TTC549 (cell line): ENCODE results near the gene AKAP13.

Source experiments
- FAIRE-seq: peaks from 2 replicates; lab custom pipeline; 2012; peaks lifted over from hg19 to GRCh38; lab: Jason Lieb, UNC

The AKAP13 gene

DNA sequence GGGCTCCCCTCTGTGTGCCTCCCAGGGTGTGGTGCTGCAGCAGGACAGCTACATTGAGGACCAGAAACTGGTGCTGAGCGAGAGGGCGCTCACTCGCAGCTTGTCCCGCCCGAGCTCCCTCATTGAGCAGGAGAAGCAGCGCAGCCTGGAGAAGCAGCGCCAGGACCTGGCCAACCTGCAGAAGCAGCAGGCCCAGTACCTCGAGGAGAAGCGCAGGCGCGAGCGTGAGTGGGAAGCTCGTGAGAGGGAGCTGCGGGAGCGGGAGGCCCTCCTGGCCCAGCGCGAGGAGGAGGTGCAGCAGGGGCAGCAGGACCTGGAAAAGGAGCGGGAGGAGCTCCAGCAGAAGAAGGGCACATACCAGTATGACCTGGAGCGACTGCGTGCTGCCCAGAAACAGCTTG is 360.6 kb downstream of the AKAP13 start:
- FAIRE-seq: no peak

DNA sequence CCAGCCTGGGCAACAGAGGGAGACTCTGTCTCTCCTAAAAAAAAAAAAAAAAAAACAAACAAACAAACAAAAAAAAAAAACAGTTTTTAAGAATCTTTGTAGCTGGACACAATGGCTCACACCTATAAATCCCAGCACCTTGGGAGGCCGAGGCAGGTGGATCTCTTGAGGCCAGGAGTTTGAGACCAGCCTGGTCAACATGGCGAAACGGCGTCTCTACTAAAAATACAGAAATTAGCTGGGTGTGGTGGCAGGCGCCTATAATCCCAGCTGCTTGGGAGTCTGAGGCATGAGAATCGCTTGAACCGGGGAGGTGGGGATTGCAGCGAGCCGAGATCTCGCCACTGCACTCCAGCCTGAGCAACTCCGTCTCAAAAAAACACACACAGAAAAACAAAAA is 361.3 kb downstream of the AKAP13 start:
- no peak for FAIRE-seq

DNA sequence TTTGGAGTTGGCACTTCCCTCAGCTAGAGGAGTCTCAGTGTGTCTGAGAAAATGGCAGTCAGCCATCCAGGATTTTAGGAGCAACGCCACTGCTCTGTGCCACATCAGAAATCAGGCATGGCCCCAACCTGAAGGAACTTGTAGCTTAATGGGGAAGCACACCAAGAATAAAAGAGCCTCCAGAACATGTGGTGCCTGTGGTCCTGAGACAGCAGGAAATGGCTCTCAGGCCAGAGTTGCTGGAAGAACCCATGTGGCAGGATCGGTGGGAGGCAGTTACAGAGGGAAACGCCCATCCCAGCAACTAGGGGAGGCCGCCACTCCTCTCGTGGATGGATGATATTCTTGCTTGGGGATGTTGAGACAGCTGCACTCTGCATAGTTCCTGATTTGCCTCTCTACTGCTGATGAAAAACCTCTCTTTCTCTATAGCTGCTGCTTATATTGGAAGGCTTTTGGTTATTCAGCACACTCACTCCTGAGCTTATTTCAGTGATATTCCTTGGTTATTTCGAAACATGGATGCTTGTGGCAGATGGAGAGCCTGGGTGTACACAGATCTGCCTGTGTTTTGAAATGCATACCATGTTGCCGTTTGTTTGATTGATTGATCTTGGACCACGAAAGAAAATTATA is 361.9 kb downstream of the AKAP13 start:
- FAIRE-seq: no peak

DNA sequence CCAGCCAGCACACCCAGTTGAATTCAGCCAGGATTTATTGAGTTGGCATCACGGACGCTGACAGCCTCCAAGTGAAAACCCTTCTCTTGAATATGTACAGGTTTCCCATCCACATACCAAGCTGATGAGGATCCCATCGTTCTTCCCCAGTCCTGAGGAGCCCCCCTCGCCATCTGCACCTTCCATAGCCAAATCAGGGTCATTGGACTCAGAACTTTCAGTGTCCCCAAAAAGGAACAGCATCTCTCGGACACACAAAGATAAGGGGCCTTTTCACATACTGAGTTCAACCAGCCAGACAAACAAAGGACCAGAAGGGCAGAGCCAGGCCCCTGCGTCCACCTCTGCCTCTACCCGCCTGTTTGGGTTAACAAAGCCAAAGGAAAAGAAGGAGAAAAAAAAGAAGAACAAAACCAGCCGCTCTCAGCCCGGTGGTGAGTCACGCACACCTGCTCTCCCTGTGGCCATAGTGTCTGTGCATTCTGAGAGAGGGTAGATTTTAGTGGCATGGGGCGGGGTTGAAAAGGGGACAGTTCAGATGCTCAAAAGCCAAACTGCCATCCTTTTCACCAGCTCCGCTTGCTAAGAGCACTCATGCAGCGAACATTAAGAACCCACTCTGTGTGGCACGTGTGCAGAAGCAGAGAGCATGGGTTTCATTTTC is 363.1 kb downstream of the AKAP13 start:
- FAIRE-seq: no peak

DNA sequence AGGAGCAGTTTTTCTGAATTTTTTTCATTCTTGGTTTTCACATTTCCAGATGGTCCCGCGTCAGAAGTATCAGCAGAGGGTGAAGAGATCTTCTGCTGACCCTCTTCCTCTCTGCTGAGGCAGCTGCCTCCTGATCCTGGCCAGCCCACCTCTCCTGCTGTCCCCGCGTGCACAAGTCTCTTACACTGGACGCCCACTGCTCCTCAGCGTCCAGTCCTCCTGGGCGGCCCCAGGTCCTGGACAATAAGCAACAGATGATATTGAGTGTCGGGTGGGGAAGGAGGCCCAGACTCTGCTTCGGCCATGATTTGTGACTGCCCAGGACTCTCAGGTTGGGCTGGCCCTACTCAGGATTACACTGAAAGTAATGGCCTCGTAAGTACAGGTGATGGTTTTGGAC is 364.2 kb downstream of the AKAP13 start:
- FAIRE-seq: no peak

DNA sequence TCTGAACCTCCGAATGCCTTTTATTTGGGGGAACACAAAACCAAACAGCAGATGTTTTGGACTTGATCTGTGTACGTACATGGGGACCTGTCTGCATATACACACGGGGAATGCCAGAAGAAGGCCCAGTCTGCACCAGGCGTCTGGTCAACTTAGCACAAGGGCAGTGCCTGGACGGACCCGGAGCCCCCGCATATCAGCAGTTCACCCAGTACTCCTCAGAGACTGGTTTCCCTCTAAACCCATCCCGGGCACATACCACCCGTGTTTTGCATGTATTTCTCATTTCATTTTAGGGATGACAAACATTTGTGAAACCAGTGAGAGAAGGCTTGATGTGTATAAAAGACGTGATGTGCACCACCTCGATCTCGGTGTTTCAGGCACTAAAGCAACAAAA is 364.6 kb downstream of the AKAP13 start:
- FAIRE-seq: no peak

DNA sequence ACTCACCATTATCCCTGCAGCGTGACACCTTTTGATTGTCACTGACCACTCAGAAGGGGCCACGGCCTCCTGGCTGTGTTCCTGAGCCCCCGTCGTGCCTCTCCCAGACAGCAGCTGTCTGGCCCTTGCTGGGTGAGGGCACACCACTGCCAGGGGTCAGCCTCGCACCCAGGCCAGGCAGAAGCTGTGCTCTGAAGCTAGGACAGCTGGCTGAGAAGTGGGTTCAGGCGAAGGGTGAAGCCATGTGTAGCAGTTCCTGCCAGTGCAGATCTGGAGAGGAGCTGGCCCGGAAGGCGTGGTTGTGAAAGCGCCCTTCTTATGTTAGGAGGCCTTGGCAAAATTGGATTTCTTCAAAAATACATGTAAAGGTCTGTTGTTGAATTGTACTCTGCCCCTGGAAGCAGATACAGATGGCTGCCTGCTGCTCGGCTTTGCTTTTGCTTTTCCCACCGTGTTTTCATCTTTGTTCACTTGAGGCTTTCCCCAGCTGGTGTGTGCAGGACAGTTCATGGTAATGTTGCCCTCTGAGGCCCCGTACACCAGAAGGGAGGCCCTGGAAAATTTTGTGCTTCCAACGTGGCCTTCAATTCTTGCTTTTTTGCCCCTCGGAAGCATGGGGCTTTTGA is 365.2 kb downstream of the AKAP13 start:
- no peak for FAIRE-seq

DNA sequence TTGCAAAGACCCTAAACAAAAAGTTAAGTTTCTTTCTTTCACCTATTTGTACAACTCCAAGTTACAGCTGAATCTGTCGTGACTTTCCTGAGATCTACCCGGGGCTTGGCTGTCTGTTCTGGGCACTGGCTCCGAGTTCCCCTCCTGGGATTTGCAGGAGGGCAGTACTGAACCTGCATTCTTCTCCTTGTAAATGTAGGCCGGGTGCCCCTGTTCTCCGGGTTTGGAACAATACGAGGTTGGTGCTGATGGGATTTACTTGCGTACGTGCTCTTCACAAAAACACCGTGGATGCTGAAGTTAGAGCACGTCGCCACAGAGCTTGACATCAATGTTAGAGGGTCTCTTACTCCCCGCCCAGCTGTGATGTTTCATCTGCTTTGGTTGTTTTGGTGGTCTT is 366.2 kb downstream of the AKAP13 start:
- no peak for FAIRE-seq

DNA sequence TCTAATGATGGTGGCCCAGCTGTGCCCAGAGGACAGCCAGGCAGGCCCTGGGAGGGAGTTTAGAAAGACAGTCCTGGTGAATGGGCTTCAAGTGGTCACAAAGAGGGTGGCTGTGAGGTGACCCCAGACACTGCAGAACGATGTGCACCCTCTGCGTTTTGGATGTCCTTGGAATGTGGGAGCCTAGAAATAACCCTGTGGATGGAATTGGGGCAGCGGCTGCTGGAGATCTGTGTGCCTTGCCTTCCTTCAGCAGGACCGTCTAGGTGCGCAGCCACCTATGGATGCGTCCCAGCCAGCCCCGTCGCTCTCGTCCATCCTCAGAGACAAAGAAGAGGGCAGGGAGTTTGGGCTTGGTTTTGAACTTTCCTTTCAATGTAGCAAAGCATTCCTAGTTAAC is 367.8 kb downstream of the AKAP13 start:
- FAIRE-seq: no peak

DNA sequence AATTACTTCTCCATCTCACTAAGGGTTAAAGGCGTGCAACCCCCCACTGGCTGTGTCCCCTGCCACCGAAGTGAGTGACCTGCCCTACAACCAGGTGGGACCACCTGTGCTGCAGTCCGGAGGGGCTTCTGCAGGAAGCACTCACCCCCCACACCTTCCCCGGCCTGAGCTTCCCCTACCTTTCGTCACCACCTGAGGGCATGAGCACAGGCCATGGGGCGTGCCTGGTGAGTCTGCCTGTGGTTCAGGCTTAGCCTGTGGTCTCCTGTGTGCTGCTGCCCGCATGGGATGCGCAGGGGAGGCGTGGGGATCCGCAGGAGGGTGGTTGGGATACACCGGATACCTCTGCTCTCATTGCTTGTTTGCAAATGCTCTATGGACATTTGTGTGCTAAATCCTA is 368.3 kb downstream of the AKAP13 start:
- FAIRE-seq: no peak

DNA sequence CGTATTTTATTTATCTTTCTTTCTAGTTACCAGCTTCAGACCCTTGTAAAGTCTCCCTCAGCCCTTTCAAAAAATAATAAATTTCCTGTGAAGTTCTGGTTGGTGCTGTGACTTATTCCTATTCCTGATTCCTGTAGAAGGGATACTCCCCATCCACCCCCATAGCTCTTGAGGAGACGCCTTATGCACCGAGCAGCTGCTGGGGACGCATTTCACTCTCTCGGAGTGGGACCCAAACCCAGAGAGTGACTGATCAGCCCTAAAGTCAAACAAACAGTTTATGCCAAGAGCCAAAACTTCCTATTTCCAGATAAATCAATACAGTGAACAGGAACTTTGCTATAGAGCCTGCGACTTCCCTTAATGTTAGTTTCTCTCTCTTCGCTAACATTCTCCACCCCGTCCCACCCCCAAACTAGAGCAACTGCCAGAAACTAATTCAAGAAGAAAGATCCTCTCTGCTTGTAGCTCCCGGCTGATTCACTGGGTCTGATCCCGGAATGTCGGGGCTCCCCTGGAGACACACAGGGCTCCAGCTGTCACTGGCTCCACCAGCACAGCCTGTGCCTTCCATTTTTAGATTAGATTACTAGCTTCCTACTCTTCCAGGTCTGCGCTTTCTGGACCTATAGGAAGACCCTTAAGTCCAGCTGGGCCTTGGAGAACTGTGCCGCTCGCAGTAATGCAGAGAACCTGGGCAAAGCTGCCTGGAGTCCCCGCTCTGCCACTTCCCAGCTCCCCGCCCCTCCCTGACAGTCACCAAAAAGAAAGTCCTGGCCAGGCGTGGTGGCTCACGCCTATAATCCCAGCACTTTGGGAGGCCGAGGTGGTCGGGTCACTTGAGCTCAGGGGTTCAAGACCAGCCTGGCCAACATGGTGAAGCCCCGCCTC is 369.1 kb downstream of the AKAP13 start:
- no peak for FAIRE-seq

DNA sequence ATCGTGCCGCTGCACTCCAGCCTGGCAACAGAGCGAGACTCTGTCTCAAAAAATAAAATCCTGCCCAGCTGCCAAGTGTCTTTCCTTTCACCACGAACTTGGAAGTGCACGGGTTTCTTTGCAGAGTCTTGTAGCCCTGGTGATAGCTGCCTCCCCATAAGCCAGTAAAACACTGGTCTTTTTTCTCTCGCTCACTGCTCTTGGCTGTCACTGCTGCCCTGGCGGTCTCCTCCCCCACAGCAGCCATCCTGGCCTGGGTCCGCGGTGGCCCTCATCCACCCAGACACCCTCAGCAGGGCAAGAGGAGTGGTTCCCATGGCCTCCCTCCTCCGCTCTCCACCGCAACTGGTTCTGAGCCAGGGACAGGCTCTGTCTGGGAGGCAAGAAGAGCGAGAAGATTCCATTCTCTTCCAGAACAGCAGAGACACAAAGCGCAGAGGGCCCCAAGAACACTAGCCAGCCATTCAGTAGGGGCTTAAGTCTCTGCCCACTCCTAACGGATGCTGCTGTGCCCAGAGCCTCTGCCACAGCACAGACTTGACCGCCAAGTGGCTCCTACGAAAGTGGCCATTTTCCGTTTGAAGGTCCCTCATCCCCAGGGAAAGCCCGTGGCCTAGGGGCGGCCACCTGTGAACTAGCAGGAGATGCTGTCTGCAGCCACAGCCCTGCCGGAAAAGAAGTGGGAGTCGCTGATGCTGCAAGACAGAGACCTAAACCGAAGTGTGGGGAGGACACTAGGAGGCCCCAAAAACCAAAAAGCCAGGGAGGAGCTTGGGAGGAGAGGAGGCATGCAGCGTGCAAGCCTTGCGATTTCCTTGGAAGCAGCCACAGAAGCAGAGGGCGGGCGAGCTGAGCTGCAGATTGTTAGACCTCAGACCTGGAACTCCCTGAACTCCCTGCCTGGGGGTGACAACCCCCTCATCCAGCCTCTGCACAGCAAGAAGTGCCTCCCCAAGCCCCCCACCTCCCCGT is 370.2 kb downstream of the AKAP13 start:
- no peak for FAIRE-seq

DNA sequence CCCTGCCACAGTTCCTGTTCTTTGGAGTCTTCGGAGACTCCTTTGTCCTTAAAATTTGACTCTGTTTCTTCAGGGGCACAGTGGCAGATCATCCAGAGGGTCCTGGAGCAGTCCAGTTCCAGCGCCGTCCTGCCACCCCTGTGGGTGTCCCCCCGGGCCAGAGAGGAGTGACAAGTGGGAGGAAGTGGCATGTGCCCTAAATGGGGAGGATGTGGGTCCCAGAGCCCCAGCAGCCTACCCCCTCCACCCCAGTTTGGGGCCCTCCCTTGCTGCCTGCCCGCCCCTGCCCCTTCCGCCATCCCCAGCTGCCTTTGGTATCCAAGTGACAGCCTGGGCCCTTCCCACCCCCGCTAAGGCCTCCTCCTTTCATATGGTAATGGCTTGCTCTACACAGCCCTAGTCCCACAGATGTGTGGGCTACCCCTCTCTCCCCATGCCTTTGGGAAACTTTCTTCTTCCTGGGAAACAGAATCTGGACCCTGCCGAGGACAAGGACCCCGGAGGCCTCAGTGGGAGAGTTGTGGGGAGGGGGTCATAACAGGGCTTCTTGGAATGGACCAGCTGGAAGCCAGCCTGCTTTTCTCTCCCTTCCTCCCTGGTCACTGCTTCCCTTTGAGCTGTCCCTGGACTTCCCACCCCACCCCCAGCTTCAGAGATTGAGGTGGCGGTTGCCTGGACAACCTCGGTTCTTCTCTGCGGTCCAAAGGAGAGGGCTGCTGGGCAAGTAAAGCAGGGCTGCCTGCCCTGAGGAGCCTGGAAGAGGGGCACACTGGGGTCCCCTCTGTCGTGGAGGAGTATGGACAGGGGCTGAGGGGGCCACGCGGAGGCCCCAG is 371.1 kb downstream of the AKAP13 start:
- no peak for FAIRE-seq

DNA sequence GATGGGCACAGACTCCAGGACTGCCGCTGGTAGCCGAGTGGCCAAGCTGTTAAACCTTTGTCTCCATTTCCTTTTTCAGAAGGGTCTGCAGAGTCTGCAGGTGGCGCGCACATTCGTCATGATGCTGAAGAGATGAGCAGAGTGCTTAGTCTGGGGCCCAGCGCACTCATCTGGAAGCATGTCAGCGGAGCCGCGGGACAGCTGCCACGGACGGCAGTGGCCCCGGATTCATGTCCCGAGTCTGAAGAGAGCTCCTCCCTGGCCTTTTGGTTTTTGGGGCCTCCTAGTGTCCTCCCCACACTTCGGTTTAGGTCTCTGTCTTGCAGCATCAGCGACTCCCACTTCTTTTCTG is 371.7 kb downstream of the AKAP13 start:
- no peak for FAIRE-seq

DNA sequence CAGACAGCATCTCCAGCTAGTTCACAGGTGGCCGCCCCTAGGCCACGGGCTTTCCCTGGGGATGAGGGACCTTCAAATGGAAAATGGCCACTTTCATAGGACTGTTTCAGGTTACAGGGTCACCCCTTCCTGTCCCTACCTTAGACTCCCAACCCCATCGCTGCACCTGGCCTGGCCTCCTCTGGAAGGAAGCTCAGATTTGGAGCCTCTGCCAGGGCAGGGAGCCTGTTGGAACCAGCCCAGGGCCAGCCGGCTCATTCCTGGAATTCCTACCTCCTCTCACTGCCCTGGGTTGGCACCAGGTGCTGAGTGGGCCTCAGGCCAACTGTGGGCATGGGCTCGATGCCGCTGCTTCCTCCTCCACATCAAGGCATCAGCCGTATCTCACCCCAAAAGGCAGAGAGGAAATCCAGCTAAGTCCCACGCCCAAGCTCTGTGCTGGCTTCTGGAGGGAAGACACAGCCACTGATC is 372.1 kb downstream of the AKAP13 start:
- FAIRE-seq: no peak

DNA sequence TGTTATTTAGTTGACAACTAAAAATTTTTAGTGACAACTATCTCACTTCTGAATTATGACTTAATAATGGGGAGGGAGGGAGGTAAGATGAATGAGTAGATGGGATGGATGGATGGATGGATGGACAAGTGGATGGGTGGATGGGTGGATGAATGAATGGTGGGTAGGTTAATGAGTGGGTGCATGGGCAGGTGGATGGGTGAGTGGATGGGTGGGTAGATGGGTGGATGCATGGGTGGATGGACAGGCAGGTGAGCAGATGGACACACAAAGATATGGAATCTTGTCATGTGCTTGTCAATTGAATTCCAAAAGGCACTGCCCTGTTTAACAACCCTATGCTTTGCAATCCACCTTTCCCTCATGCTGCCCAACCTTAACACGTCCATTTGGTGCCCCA is 372.9 kb downstream of the AKAP13 start:
- no peak for FAIRE-seq

DNA sequence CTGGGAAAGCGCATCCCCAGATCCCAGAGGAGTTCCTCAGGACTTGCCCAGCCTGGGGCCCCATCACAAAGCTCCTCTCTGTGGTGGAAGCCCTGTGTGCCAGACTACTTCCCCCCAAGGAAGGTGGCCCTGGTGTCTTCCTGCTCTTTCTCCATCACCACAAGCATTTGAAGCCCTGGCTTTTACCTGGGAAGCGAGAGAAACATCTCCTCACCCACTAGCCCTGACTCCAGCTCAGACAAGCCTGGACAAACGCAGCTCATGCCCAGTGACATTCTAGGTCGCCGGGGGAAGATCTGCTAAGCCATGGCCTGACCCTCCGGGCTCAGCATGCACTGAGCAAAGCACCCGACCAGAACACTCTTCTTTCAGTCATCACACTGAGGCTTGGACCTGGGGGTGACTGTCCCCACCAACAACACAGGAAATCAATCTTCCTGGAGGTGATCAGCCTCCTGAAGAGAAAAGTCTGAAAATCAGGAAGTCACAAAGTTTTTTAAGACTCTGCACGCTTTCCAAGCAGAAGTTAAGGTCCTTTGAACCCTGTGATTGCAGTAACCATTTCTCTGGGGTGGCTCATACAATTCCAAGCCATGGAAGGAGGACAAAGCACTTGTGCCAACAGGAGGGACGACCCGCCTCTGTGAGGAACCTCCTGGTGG is 373.5 kb downstream of the AKAP13 start:
- no peak for FAIRE-seq

DNA sequence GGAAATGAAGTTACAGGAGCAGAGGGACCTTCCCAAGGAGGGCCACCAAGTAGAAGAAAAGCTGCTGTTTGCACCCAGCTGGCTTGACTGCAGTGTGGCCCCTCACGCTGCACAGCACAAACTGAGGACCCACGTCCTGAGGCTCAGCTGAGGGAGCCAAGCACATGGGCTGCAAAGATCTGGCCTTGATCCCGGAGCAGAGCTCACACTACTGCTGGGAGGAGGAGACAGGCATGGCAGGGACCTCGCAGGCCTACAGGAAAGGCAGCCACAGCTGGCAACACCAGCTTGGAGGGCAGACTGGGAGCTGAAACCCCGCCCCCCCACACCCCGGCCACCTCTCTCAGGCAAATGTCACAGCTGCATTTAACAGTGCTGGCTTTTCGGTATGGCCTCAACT is 374.6 kb downstream of the AKAP13 start:
- FAIRE-seq: no peak

DNA sequence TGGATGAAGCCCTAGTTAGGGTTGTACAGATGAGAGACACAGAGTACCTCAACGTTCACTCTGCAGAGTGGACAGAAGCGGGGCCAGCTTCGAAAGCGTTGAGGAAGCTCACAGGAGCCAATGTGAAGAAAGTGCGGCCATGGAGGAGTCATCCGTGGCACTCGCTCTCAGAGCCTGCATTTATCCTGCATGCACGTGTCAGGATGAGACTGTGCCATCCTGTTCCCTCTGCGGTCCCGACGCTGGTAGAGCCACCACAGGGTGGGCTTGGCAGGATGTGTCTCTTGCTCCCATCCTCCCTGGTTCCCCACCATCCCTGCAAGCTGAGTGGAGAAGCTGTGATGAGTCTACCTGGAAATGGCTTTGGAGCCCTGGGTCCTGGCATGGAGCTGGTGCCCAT is 375.1 kb downstream of the AKAP13 start:
- FAIRE-seq: no peak

DNA sequence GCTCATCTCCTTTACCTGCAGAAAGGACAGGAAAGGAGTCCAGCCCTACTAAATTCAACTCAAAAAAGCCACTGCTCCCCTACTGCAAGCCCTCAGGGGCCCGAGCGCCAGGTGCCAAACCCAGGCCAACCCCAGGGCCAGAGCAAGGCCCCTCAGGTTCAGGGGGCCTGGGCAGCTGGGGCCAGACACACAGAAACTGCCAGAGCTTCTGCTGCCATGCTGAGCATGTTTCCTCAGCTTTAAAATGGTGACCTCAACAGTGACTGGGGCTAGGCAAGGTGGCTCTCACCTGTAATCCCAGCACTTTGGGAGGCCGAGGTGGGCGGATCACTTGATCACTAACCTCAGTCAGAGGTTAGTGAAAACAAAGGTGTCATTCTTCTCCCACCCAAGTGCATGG is 375.5 kb downstream of the AKAP13 start:
- no peak for FAIRE-seq
